ENCODE measurements around the gene NOXO1. TPM values are rescaled to one million over a fixed set of nuclear protein-coding genes. Genes with fewer than 3 reads are reported as not detected.
A peak's percentile ranks its signal among the peaks of the same experiment; 100 is the strongest.

Gene NOXO1
- polyA plus RNA-seq, 3 donors = 0.09 TPM; not detected in 2

DNA sequence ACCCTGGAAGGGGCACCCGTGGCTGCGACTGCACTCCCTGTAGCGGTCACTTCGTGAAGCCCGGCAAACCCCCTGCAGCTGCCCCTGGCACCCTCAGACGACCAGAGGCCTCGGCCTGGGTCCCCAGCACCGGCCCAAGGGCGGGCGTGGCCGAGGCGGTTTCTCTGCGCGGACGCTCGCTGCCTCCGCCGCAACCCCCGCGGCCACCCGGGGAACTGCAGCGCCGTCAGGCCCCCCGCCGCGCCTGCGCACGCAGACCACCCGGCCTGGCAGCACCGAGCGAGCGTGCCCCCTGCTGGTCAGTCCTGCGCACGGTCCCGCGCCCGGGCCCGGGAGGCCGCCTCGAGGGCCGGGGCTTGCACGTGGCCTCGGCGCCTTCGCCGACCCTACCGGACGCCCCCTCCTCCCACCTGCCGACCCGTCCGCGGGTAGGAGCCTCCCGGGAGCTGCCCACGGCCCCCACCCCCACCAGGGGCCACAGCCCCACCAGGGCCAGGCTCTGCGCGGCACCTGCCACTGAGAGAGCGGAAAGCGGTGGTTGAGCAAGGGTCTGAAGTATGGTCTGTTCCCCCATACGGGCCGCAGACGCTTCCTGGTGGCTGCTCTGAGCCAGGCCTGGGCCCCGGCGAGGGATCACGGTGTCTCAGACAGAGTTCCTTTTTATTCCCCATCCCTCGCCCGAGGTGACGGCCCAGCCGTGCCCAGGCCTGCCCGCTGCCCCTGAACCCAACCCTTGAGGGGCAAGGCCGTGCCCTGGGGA is 51.5 kb downstream of the NOXO1 start:
- Histone ChIP-seq H3K36me3 (replicated peaks in 1 of 2; ENCODE audit: control insufficient read depth in 1 of 2, insufficient read depth in 2 of 2, low read length in 2 of 2) (no peaks in the 10 kb centered on the region), H3K27me3 (ENCODE audit: control insufficient read depth in 2 of 2, insufficient read depth in 2 of 2, low read length in 2 of 2) (no peaks in the 10 kb centered on the region), H3K4me1 (ENCODE audit: control insufficient read depth in 1 of 2, insufficient read depth in 2 of 2, low read length in 2 of 2) (peaks cover 10 to 18% of the 10 kb centered on the region in 2 donors), H3K9ac (ENCODE audit: insufficient read depth, low read length, poor library complexity, severe bottlenecking) (peak overlapping the region; percentile 63), H3K27ac (ENCODE audit: low read depth in 1 of 2, low read length in 2 of 2) (peak overlapping the region; percentile 45 to 59), H4K20me1 (ENCODE audit: insufficient read depth, low read length) (no peaks in the 10 kb centered on the region), H2AFZ (ENCODE audit: insufficient read depth, low read depth, low read length, poor library complexity, severe bottlenecking) (peak overlapping the region; percentile 84), H3K79me2 (ENCODE audit: insufficient read depth, low read length) (no peaks in the 10 kb centered on the region), H3K4me2 (replicated peaks; ENCODE audit: extremely low read depth, low read length, poor library complexity, severe bottlenecking) (peak overlapping the region; percentile 96), H3K9me3 (replicated peaks in 1 of 2; ENCODE audit: control insufficient read depth in 1 of 2, insufficient read depth in 1 of 2, low read length in 2 of 2) (no peaks in the 10 kb centered on the region), H3K4me3 (replicated peaks in 1 of 3; ENCODE audit: low read depth in 2 of 3, low read length in 3 of 3) (peak overlapping the region; percentile 27 to 82 (median 52))
- WGBS (ENCODE audit: insufficient coverage) = 2% methylated on average over 54 of the region's 70 CpGs
- Mint-ChIP-seq H3K4me1 (peaks cover 20% of the 10 kb centered on the region), H3K9me3 (no peaks in the 10 kb centered on the region), H3K4me3 (peak overlapping the region; percentile 80 to 87), H3K27me3 (ENCODE audit: low read depth in 3 of 3) (peaks cover 8 to 12% (median 8%) of the 10 kb centered on the region in 3 donors), H3K27ac (no peak overlapping the region), H3K36me3 (no peaks in the 10 kb centered on the region)
- intact Hi-C loops (cut with micrococcal nuclease) = loop anchor here (2.0 to 10.0 kb wide), 2 partner anchors 65 to 155 kb away; partner anchors contain the start of genes EME2 (in 1 of the 2), MRPS34 (in 1 of the 2) and NME3 (in 1 of the 2)
- TF ChIP-seq, protein P1, sequence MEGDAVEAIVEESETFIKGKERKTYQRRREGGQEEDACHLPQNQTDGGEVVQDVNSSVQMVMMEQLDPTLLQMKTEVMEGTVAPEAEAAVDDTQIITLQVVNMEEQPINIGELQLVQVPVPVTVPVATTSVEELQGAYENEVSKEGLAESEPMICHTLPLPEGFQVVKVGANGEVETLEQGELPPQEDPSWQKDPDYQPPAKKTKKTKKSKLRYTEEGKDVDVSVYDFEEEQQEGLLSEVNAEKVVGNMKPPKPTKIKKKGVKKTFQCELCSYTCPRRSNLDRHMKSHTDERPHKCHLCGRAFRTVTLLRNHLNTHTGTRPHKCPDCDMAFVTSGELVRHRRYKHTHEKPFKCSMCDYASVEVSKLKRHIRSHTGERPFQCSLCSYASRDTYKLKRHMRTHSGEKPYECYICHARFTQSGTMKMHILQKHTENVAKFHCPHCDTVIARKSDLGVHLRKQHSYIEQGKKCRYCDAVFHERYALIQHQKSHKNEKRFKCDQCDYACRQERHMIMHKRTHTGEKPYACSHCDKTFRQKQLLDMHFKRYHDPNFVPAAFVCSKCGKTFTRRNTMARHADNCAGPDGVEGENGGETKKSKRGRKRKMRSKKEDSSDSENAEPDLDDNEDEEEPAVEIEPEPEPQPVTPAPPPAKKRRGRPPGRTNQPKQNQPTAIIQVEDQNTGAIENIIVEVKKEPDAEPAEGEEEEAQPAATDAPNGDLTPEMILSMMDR (IDR thresholded peaks at IDR 0.05) = peak; percentile 100
- peak; percentile 84 to 91 (median 84) for DNase-seq

GRCh38 chr16:1929105-1929504 is 52.2 kb downstream of the NOXO1 start:
- peak overlapping the region; percentile 63 for H3K9ac ChIP-seq (ENCODE audit: insufficient read depth, low read length, poor library complexity, severe bottlenecking)
- Mint-ChIP-seq H3K27ac (peak overlapping the region in 4 of 7 donors; percentile 37 to 80 (median 68)), H3K4me1 (peaks cover 20% of the 10 kb centered on the region)

More at GRCh38 chr16:1929105-1929504, 52.2 kb downstream of the NOXO1 start:
- Histone ChIP-seq H3K9me3 (replicated peaks in 1 of 2; ENCODE audit: control insufficient read depth in 1 of 2, insufficient read depth in 1 of 2, low read length in 2 of 2) (no peaks in the 10 kb centered on the region), H3K27me3 (ENCODE audit: control insufficient read depth in 2 of 2, insufficient read depth in 2 of 2, low read length in 2 of 2) (peaks cover 0 to 6% of the 10 kb centered on the region in 2 donors), H3K4me1 (ENCODE audit: control insufficient read depth in 1 of 2, insufficient read depth in 2 of 2, low read length in 2 of 2) (peaks cover 10 to 18% of the 10 kb centered on the region in 2 donors), H3K79me2 (ENCODE audit: insufficient read depth, low read length) (no peaks in the 10 kb centered on the region), H4K20me1 (ENCODE audit: insufficient read depth, low read length) (no peaks in the 10 kb centered on the region), H3K4me3 (replicated peaks in 1 of 3; ENCODE audit: low read depth in 2 of 3, low read length in 3 of 3) (peak overlapping the region; percentile 27 to 82 (median 52)), H3K36me3 (replicated peaks in 1 of 2; ENCODE audit: control insufficient read depth in 1 of 2, insufficient read depth in 2 of 2, low read length in 2 of 2) (no peaks in the 10 kb centered on the region), H3K27ac (ENCODE audit: low read depth in 1 of 2, low read length in 2 of 2) (peak overlapping the region in 1 of 2 donors; percentile 45), H3K4me2 (replicated peaks; ENCODE audit: extremely low read depth, low read length, poor library complexity, severe bottlenecking) (peak overlapping the region; percentile 96), H2AFZ (ENCODE audit: insufficient read depth, low read depth, low read length, poor library complexity, severe bottlenecking) (peak overlapping the region; percentile 84)
- no peak for DNase-seq
- TF ChIP-seq, protein P1 (IDR thresholded peaks at IDR 0.05) = no peak
- H3K36me3 Mint-ChIP-seq = no peaks in the 10 kb centered on the region
- H3K9me3 Mint-ChIP-seq = no peaks in the 10 kb centered on the region
- intact Hi-C loops (cut with micrococcal nuclease) = loop anchor here in 1 of 2 donors (2.0 kb wide), 1 partner anchor 64 kb away; no protein-coding TSS in a partner anchor
- peaks cover 12 to 19% (median 15%) of the 10 kb centered on the region in 3 donors for H3K27me3 Mint-ChIP-seq (ENCODE audit: low read depth in 3 of 3)
- peak overlapping the region; percentile 80 to 87 for H3K4me3 Mint-ChIP-seq
- 20% methylated on average over 3 of the region's 11 CpGs for WGBS (ENCODE audit: insufficient coverage)

Small RNA genes lying within 50 kb of the gene (small RNA-seq; reads per million reads assigned to genes)
- gene AC005363.2 (ENCODE audit: insufficient read length, low read depth) (not detected), gene RN7SL219P (ENCODE audit: insufficient read length, low read depth) (not detected), gene SNORA10 (ENCODE audit: insufficient read length, low read depth) (not detected), gene SNORA64 (ENCODE audit: insufficient read length, low read depth) (not detected)

Other genes starting within 250 kb of the NOXO1 start
- 10 to 100 TPM; 57.7 to 80.2 (median 74.7) TPM for gene NME3, start 209.9 kb downstream of the NOXO1 start, polyA plus RNA-seq
- gene EME2, start 208.7 kb downstream of the NOXO1 start, polyA plus RNA-seq = 10 to 100 TPM in 1 of 3 donors, under 1 TPM in 2; 0.26 to 36.6 (median 0.48) TPM
- 100 to 1,000 TPM in 2 of 3 donors, 10 to 100 TPM in 1; 34.5 to 137 (median 109) TPM for gene MRPS34, start 208.3 kb downstream of the NOXO1 start, polyA plus RNA-seq
- gene SPSB3, start 198.9 kb downstream of the NOXO1 start, polyA plus RNA-seq = 100 to 1,000 TPM in 1 of 3 donors, 10 to 100 TPM in 2; 36.8 to 151 (median 40.2) TPM
- 10 to 100 TPM; 34.4 to 69.5 (median 57.9) TPM for gene NUBP2, start 198.5 kb downstream of the NOXO1 start, polyA plus RNA-seq
- gene IGFALS, start 187.8 kb downstream of the NOXO1 start, polyA plus RNA-seq = under 1 TPM in 1 of 3 donors, not detected in 2; 0.07 TPM
- gene HAGH, start 154.6 kb downstream of the NOXO1 start, polyA plus RNA-seq = 10 to 100 TPM; 42.6 to 82.1 (median 47.7) TPM
- gene FAHD1, start 154.3 kb downstream of the NOXO1 start, polyA plus RNA-seq = 10 to 100 TPM in 2 of 3 donors, 1 to 10 TPM in 1; 7.5 to 24.9 (median 17.3) TPM
- not detected for gene MEIOB, start 109.3 kb downstream of the NOXO1 start, polyA plus RNA-seq
- gene HS3ST6, start 63.1 kb downstream of the NOXO1 start, polyA plus RNA-seq = not detected
- gene MSRB1, start 38.3 kb downstream of the NOXO1 start, polyA plus RNA-seq = 100 to 1,000 TPM; 116 to 427 (median 416) TPM
- not detected for gene RPL3L, start 26.8 kb downstream of the NOXO1 start, polyA plus RNA-seq
- 100 to 1,000 TPM; 121 to 215 (median 186) TPM for gene NDUFB10, start 21.9 kb downstream of the NOXO1 start, polyA plus RNA-seq
- gene RPS2, start 16.6 kb downstream of the NOXO1 start, polyA plus RNA-seq = 1,000 to 10,000 TPM; 1,849 to 2,136 (median 1,893) TPM
- not detected for gene RNF151, start 14.6 kb downstream of the NOXO1 start, polyA plus RNA-seq
- 10 to 100 TPM; 33.9 to 37.8 (median 36.0) TPM for gene TBL3, start 9.4 kb downstream of the NOXO1 start, polyA plus RNA-seq
- 10 to 100 TPM in 2 of 3 donors, 1 to 10 TPM in 1; 8.1 to 22.7 (median 22.4) TPM for gene GFER, start 2.7 kb upstream of the NOXO1 start, polyA plus RNA-seq
- gene SYNGR3, start 8.5 kb upstream of the NOXO1 start, polyA plus RNA-seq = under 1 TPM in 2 of 3 donors, not detected in 1; 0.20 to 0.29 TPM
- 10 to 100 TPM in 1 of 3 donors, 1 to 10 TPM in 2; 1.4 to 42.1 (median 1.5) TPM for gene ZNF598, start 28.4 kb upstream of the NOXO1 start, polyA plus RNA-seq
- not detected for gene NPW, start 38.3 kb upstream of the NOXO1 start, polyA plus RNA-seq
- gene NHERF2, start 45.4 kb upstream of the NOXO1 start, polyA plus RNA-seq = 1 to 10 TPM in 1 of 3 donors, under 1 TPM in 2; 0.66 to 8.2 (median 0.78) TPM
- 10 to 100 TPM in 1 of 3 donors, 1 to 10 TPM in 2; 9.2 to 22.4 (median 9.6) TPM for gene NTHL1, start 66.4 kb upstream of the NOXO1 start, polyA plus RNA-seq
- 10 to 100 TPM; 11.7 to 95.1 (median 20.8) TPM for gene TSC2, start 66.5 kb upstream of the NOXO1 start, polyA plus RNA-seq
- gene PKD1, start 154.4 kb upstream of the NOXO1 start, polyA plus RNA-seq = 10 to 100 TPM in 1 of 3 donors, 1 to 10 TPM in 1, under 1 TPM in 1; 0.22 to 53.8 (median 1.6) TPM
- gene RAB26, start 167.2 kb upstream of the NOXO1 start, polyA plus RNA-seq = not detected
- gene TRAF7, start 174.3 kb upstream of the NOXO1 start, polyA plus RNA-seq = 10 to 100 TPM in 1 of 3 donors, 1 to 10 TPM in 2; 5.9 to 41.9 (median 6.7) TPM
- gene CASKIN1, start 215.1 kb upstream of the NOXO1 start, polyA plus RNA-seq = not detected
- gene MLST8, start 224.0 kb upstream of the NOXO1 start, polyA plus RNA-seq = 10 to 100 TPM; 29.9 to 54.3 (median 30.5) TPM
- gene BRICD5, start 229.4 kb upstream of the NOXO1 start, polyA plus RNA-seq = 1 to 10 TPM in 1 of 3 donors, not detected in 2; 8.8 TPM
- 10 to 100 TPM in 2 of 3 donors, 1 to 10 TPM in 1; 7.2 to 20.2 (median 19.2) TPM for gene PGP, start 233.4 kb upstream of the NOXO1 start, polyA plus RNA-seq
- 10 to 100 TPM in 1 of 3 donors, 1 to 10 TPM in 2; 4.9 to 50.9 (median 5.8) TPM for gene E4F1, start 242.1 kb upstream of the NOXO1 start, polyA plus RNA-seq